Ishikawa (cell line): ENCODE results near the gene SHOX.

Experiments
- CEBPB ChIP-seq: IDR thresholded peaks from 2 replicates; pipeline ENCODE4 v1.6.1; 2012
- CREB1 ChIP-seq: IDR thresholded peaks from 2 replicates; pipeline ENCODE4 v1.6.1; 2012; ENCODE audit warnings: low read depth
- EGR1 ChIP-seq: IDR thresholded peaks from 2 replicates; pipeline ENCODE4 v1.6.1; 2012
- EP300 ChIP-seq: IDR thresholded peaks from 2 replicates; pipeline ENCODE4 v1.6.1; 2012; ENCODE audit warnings: borderline replicate concordance
- FOXM1 ChIP-seq: IDR thresholded peaks from 2 replicates; pipeline ENCODE4 v1.6.1; 2012; ENCODE audit warnings: low read depth, borderline replicate concordance
- NFIC ChIP-seq: IDR thresholded peaks from 2 replicates; pipeline ENCODE4 v1.6.1; 2012
- RAD21 ChIP-seq: IDR thresholded peaks from 2 replicates; pipeline ENCODE4 v1.6.1; 2012; ENCODE audit warnings: low read depth
- TAF1 ChIP-seq: IDR thresholded peaks from 2 replicates; pipeline ENCODE4 v1.6.1; 2012; ENCODE audit warnings: low read depth, mild to moderate bottlenecking
- TCF12 ChIP-seq: IDR thresholded peaks from 2 replicates; pipeline ENCODE4 v1.6.1; 2012; ENCODE audit warnings: low read depth
- TEAD4 ChIP-seq: IDR thresholded peaks from 2 replicates; pipeline ENCODE4 v1.6.1; 2012
- YY1 ChIP-seq: IDR thresholded peaks from 2 replicates; pipeline ENCODE4 v1.6.1; 2012; ENCODE audit warnings: low read depth
- ZBTB7A ChIP-seq: IDR thresholded peaks from 2 replicates; pipeline ENCODE4 v1.6.1; 2012; ENCODE audit warnings: low read depth
- TF ChIP-seq, protein P1 (sequence below): IDR thresholded peaks from 2 replicates; pipeline ENCODE4 v1.6.1; 2012
- TF ChIP-seq, protein P2 (sequence below): IDR thresholded peaks from 2 replicates; pipeline ENCODE4 v1.6.1; 2012; ENCODE audit warnings: low read depth, mild to moderate bottlenecking
- TF ChIP-seq, protein P3 (sequence below): IDR thresholded peaks from 2 replicates; pipeline ENCODE4 v1.6.1; 2012

Gene SHOX

DNA sequence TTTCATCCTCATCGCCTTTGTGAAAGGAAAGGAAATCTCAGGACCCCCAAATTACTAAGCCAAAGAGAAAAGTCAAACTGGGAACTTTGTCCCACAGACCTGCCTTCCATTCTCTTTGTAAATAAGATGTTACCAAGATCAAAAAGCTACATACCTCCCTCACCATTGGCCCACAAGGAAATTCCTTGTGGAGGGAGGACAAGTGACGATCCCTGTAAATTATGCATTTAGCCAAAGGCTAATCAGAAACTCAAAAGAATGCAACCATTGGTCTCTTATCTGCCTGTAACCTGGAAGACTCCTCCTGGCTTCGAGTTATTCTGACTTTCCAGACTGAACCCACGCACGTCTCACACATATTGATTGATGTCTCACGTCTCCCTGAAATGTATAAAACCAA is 70.3 kb downstream of the SHOX start:
- no peak for TF ChIP-seq TCF12
- TF ChIP-seq, protein P1, sequence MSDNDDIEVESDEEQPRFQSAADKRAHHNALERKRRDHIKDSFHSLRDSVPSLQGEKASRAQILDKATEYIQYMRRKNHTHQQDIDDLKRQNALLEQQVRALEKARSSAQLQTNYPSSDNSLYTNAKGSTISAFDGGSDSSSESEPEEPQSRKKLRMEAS, result no peak
- TF ChIP-seq RAD21, result no peak
- TF ChIP-seq, protein P2, sequence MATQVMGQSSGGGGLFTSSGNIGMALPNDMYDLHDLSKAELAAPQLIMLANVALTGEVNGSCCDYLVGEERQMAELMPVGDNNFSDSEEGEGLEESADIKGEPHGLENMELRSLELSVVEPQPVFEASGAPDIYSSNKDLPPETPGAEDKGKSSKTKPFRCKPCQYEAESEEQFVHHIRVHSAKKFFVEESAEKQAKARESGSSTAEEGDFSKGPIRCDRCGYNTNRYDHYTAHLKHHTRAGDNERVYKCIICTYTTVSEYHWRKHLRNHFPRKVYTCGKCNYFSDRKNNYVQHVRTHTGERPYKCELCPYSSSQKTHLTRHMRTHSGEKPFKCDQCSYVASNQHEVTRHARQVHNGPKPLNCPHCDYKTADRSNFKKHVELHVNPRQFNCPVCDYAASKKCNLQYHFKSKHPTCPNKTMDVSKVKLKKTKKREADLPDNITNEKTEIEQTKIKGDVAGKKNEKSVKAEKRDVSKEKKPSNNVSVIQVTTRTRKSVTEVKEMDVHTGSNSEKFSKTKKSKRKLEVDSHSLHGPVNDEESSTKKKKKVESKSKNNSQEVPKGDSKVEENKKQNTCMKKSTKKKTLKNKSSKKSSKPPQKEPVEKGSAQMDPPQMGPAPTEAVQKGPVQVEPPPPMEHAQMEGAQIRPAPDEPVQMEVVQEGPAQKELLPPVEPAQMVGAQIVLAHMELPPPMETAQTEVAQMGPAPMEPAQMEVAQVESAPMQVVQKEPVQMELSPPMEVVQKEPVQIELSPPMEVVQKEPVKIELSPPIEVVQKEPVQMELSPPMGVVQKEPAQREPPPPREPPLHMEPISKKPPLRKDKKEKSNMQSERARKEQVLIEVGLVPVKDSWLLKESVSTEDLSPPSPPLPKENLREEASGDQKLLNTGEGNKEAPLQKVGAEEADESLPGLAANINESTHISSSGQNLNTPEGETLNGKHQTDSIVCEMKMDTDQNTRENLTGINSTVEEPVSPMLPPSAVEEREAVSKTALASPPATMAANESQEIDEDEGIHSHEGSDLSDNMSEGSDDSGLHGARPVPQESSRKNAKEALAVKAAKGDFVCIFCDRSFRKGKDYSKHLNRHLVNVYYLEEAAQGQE, result no peak
- TF ChIP-seq CREB1, result no peak

DNA sequence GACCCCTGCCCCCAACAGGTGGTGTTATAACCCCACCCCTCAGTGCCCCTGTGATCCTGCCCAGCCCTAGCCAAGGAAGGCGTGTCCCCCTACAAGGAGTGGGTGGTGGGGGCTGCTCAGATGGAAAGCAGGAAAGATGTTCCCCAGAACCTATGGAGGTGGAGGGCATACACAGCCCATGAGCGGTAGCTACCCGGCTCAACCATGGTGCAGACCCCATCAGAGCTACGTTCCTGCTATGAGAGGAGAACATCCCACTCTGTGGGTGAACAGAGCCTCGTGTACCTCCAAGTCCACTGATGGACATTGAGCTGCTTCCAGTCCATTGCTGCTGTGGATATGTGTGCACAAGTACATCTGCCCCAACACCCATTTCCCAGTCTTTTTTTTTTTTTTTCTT is 71.1 kb downstream of the SHOX start:
- no peak for TF ChIP-seq TEAD4
- TF ChIP-seq TCF12, result no peak
- TF ChIP-seq NFIC, result no peak
- TF ChIP-seq FOXM1, result no peak
- TF ChIP-seq, protein P1, result no peak
- TF ChIP-seq RAD21, result no peak
- TF ChIP-seq TAF1, result no peak
- no peak for TF ChIP-seq CREB1
- no peak for TF ChIP-seq ZBTB7A
- no peak for TF ChIP-seq EP300
- no peak for TF ChIP-seq YY1
- no peak for TF ChIP-seq EGR1
- TF ChIP-seq, protein P2, result no peak
- TF ChIP-seq CEBPB, result no peak
- TF ChIP-seq, protein P3, sequence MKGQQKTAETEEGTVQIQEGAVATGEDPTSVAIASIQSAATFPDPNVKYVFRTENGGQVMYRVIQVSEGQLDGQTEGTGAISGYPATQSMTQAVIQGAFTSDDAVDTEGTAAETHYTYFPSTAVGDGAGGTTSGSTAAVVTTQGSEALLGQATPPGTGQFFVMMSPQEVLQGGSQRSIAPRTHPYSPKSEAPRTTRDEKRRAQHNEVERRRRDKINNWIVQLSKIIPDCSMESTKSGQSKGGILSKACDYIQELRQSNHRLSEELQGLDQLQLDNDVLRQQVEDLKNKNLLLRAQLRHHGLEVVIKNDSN, result no peak

DNA sequence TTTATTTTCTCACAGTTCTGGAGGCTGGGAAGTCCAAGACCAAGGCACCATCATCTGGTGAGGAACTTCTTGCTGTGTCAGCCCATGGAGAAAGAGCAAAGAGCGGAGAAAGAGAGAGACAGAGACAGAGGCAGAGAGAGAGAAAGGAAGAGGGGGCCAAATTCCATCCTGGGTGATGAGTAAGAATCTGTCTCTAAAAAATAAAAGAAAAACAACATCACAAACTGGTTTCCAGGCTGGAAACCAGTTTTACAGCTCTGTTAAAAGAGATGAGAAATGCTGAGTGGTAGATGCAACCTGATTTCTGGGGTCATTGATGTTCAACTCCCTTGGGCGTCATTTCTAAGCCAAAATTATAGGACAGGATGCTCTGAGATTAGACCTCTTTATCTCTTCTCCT is 72.9 kb downstream of the SHOX start:
- TF ChIP-seq FOXM1, result no peak
- TF ChIP-seq ZBTB7A, result no peak
- TF ChIP-seq NFIC, result no peak
- no peak for TF ChIP-seq CREB1
- TF ChIP-seq TEAD4, result no peak
- no peak for TF ChIP-seq TAF1
- no peak for TF ChIP-seq CEBPB
- TF ChIP-seq, protein P3, result no peak
- TF ChIP-seq RAD21, result no peak
- TF ChIP-seq, protein P2, result no peak
- TF ChIP-seq EGR1, result no peak
- TF ChIP-seq TCF12, result no peak
- no peak for TF ChIP-seq EP300
- no peak for TF ChIP-seq YY1
- TF ChIP-seq, protein P1, result no peak

DNA sequence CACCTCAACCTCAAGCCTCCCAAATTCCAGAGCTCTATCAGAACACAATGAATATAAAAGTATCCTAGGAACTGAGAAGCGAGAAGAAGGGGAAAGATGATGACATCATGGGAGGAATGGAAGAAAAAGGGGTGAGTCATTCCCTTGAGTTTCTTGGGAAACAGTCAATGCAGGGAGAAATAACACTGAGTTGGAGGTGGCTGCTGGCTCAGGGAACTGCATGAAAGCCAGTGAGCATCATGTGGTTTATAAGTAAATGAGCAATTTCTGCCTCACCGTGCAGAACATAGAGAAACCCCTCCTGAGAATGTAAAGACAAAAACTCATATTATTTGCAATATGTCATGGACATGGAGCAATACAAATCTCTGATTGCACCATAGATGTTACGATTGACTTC is 73.3 kb downstream of the SHOX start:
- no peak for TF ChIP-seq CEBPB
- no peak for TF ChIP-seq TEAD4
- no peak for TF ChIP-seq EGR1
- no peak for TF ChIP-seq CREB1
- no peak for TF ChIP-seq TAF1
